ENCODE results near the gene FUT7. TPM values are rescaled to one million over a fixed set of nuclear protein-coding genes. Genes with fewer than 3 reads are reported as not detected.

The FUT7 gene
- total RNA-seq, 1 experiment from 2014 or later: not detected

- Histone ChIP-seq H3K79me2 (ENCODE audit: insufficient read depth, low read length) (peaks cover 4% of the 10 kb centered on the region; the same call in 1 of the 2 replicates), H4K20me1 (ENCODE audit: insufficient read depth) (no peaks in the 10 kb centered on the region), H3K27ac (ENCODE audit: low read depth, low read length) (peak overlapping the region; percentile 22; the same call in 1 of the 2 replicates), H3K4me3 (replicated peaks in 1 of 2; ENCODE audit: low read depth in 1 of 2, low read length in 2 of 2) (no peak overlapping the region), H3K9me3 (ENCODE audit: control insufficient read depth in 1 of 2, insufficient read depth in 1 of 2, low read depth in 1 of 2, low read length in 2 of 2) (no peaks in the 10 kb centered on the region), H3K36me3 (ENCODE audit: control insufficient read depth in 1 of 2, insufficient read depth in 2 of 2, low read length in 2 of 2) (peaks cover 0 to 8% of the 10 kb centered on the region in 2 experiments; a peak in 1 of 4 replicates), H3K4me2 (ENCODE audit: low read length) (no peak overlapping the region), H3K9ac (ENCODE audit: low read length) (no peak overlapping the region), H2AFZ (ENCODE audit: low read depth, low read length, poor library complexity, severe bottlenecking) (no peak overlapping the region), H3K27me3 (ENCODE audit: insufficient read depth, low read length) (no peaks in the 10 kb centered on the region), H3K4me1 (ENCODE audit: control insufficient read depth in 1 of 2, insufficient read depth in 2 of 2, low read length in 2 of 2) (peaks cover 28 to 52% of the 10 kb centered on the region in 2 experiments), H3K9me2 (ENCODE audit: insufficient read depth) (no peaks in the 10 kb centered on the region)
- ChIA-PET RAD21 (ENCODE audit: low non-redundant PET in 1 of 2, low total read pairs in 2 of 2, uncharacterized antibody in 2 of 2, unreplicated experiment in 2 of 2) (no interaction called here), POLR2A (no interaction called here), CTCF (interaction anchor here (1.1 kb wide), 1 partner anchor 11 kb away, joined by 6 read pairs; no protein-coding TSS in a partner anchor)
- ATAC-seq (no peak), DNase-seq (ENCODE audit: low read depth, low spot score) (no peak)
- TF ChIP-seq POLR2AphosphoS5 (IDR thresholded peaks at IDR 0.05; ENCODE audit: low read depth, low read length) (no peak), SP1 (IDR thresholded peaks at IDR 0.05; ENCODE audit: low read depth) (no peak), YY1 (IDR thresholded peaks at IDR 0.05; ENCODE audit: extremely low read depth, insufficient replicate concordance, low read depth, low read length) (no peak), EGR1 (IDR thresholded peaks at IDR 0.05; ENCODE audit: low read depth) (no peak), SIN3A (IDR thresholded peaks at IDR 0.05; ENCODE audit: low read depth) (no peak), CTCF (IDR thresholded peaks at IDR 0.05 in 2 of 3, conservative IDR thresholded peaks at IDR 0.05 in 1 of 3; ENCODE audit: borderline replicate concordance in 1 of 3, insufficient read depth in 1 of 3, low read depth in 2 of 3, low read length in 2 of 3) (no peak), EZH2phosphoT487 (IDR thresholded peaks at IDR 0.05; ENCODE audit: borderline replicate concordance) (no peak), CBX3 (IDR thresholded peaks at IDR 0.05; ENCODE audit: low read depth) (no peak), ZNF274 (IDR thresholded peaks at IDR 0.05; ENCODE audit: low read depth, low read length) (no peak), RAD21 (IDR thresholded peaks at IDR 0.05; ENCODE audit: low read depth) (no peak), ELF1 (IDR thresholded peaks at IDR 0.05; ENCODE audit: borderline replicate concordance, low read depth) (no peak), ZFX (IDR thresholded peaks at IDR 0.05) (no peak), CEBPB (IDR thresholded peaks at IDR 0.05; ENCODE audit: low read depth) (no peak), EZH2 (IDR thresholded peaks at IDR 0.05) (no peak), ZBTB33 (IDR thresholded peaks at IDR 0.05; ENCODE audit: extremely low read depth, insufficient replicate concordance, low read length) (no peak), JUND (IDR thresholded peaks at IDR 0.05) (no peak), REST (IDR thresholded peaks at IDR 0.05; ENCODE audit: low read depth) (no peak)
- TF ChIP-seq, protein P1, sequence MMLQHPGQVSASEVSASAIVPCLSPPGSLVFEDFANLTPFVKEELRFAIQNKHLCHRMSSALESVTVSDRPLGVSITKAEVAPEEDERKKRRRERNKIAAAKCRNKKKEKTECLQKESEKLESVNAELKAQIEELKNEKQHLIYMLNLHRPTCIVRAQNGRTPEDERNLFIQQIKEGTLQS (IDR thresholded peaks at IDR 0.05): no peak
- no TSS peak for BruUV-seq (replicated peaks)
- intact Hi-C loops (cut with micrococcal nuclease): no loop called here
Measured at GRCh38 chr9:137079401-137079787, 47.5 kb upstream of the FUT7 start.
